ENCODE data around the gene TSC22D1. TPM values are rescaled to one million over a fixed set of nuclear protein-coding genes. Genes with fewer than 3 reads are reported as not detected.
"Not testable (repeated sequence)": the region's sequence is repeated elsewhere in the genome, so short reads cannot be mapped to it uniquely, and the experiment has no call there.

The TSC22D1 gene
- total RNA-seq, 1 experiment from 2014 or later = 37.2 TPM

- ChIA-PET CTCF (no interaction called here), POLR2A (ENCODE audit: low non-redundant PET) (no interaction called here)
- no peaks in the 10 kb centered on the region for H3K36me3 ChIP-seq (ENCODE audit: insufficient read depth, low read length, poor library complexity, severe bottlenecking)
- intact Hi-C loops (cut with micrococcal nuclease; ENCODE audit: unreplicated experiment) = no loop called here
- TF ChIP-seq CTCF (conservative IDR thresholded peaks at IDR 0.05; ENCODE audit: low read depth, low read length) (no peak), EZH2 (IDR thresholded peaks at IDR 0.05; ENCODE audit: borderline replicate concordance, low read depth, low read length, poor library complexity, severe bottlenecking) (no peak)
- no peak for DNase-seq (ENCODE audit: low spot score)
- H3K27me3 ChIP-seq (replicated peaks; ENCODE audit: insufficient read depth, low read depth, low read length, poor library complexity) = no peaks in the 10 kb centered on the region
- H3K9me3 ChIP-seq (ENCODE audit: low read depth, low read length, poor library complexity, severe bottlenecking) = no peaks in the 10 kb centered on the region
- no peak overlapping the region for H3K4me3 ChIP-seq (ENCODE audit: low read depth, low read length, poor library complexity, severe bottlenecking)
- H3K4me1 ChIP-seq (ENCODE audit: insufficient read depth, low read length, poor library complexity, severe bottlenecking) = peaks cover 3% of the 10 kb centered on the region
- H3K27ac ChIP-seq (ENCODE audit: low read depth, low read length, poor library complexity, severe bottlenecking) = no peak overlapping the region
- no TSS peak for BruUV-seq (replicated peaks)
Observed at GRCh38 chr13:44605275-44605674, 29.1 kb upstream of the TSC22D1 start.

GRCh38 chr13:44601586-44601985 is 25.5 kb upstream of the TSC22D1 start:
- Histone ChIP-seq H3K9me3 (ENCODE audit: low read depth, low read length, poor library complexity, severe bottlenecking) (no peaks in the 10 kb centered on the region), H3K27me3 (replicated peaks; ENCODE audit: insufficient read depth, low read depth, low read length, poor library complexity) (no peaks in the 10 kb centered on the region), H3K27ac (ENCODE audit: low read depth, low read length, poor library complexity, severe bottlenecking) (no peak overlapping the region), H3K4me1 (ENCODE audit: insufficient read depth, low read length, poor library complexity, severe bottlenecking) (peaks cover 3% of the 10 kb centered on the region), H3K36me3 (ENCODE audit: insufficient read depth, low read length, poor library complexity, severe bottlenecking) (no peaks in the 10 kb centered on the region), H3K4me3 (ENCODE audit: low read depth, low read length, poor library complexity, severe bottlenecking) (no peak overlapping the region)
- CTCF ChIA-PET = no interaction called here
- no TSS peak for BruUV-seq (replicated peaks)
- TF ChIP-seq EZH2 (IDR thresholded peaks at IDR 0.05; ENCODE audit: borderline replicate concordance, low read depth, low read length, poor library complexity, severe bottlenecking) = no peak
- no peak for TF ChIP-seq CTCF (conservative IDR thresholded peaks at IDR 0.05; ENCODE audit: low read depth, low read length)
- intact Hi-C loops (cut with micrococcal nuclease; ENCODE audit: unreplicated experiment) = no loop called here
- POLR2A ChIA-PET (ENCODE audit: low non-redundant PET) = no interaction called here
- DNase-seq (ENCODE audit: low spot score) = no peak

DNA sequence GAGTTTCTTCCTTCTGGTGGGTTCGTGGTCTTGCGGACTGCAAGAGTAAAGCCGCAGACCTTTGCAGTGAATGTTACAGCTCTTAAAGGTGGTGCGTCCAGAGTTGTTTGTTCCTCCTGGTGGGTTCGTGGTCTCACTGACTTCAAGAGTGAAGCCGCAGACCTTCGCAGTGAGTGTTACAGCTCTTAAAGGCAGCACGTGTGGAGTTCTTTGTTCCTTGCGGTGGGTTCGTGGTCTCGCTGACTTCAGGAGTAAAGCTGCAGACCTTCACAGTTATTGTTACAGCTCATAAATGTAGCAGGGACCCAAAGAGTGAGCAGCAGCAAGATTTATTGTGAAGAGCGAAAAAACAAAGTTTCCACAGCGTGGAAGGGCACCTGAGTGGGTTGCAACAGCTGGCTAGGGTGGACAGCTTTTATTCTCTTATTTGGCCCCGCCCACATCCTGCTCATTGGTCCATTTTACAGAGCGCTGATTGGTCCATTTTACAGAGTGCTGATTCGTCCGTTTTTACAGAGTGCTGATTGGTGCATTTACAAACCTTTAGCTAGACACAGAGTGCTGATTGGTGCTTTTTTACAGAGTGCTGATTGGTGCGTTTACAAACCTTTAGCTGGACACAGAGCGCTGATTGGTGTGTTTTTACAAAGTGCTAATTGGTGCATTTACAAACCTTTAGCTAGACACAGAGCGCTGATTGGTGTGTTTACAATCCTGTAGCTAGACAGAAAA is 17.9 kb upstream of the TSC22D1 start:
- H3K36me3 ChIP-seq (ENCODE audit: insufficient read depth, low read length, poor library complexity, severe bottlenecking); BruUV-seq (replicated peaks); H3K4me3 ChIP-seq (ENCODE audit: low read depth, low read length, poor library complexity, severe bottlenecking); DNase-seq (ENCODE audit: low spot score); H3K27ac ChIP-seq (ENCODE audit: low read depth, low read length, poor library complexity, severe bottlenecking); H3K4me1 ChIP-seq (ENCODE audit: insufficient read depth, low read length, poor library complexity, severe bottlenecking); CTCF ChIA-PET; intact Hi-C loops (cut with micrococcal nuclease; ENCODE audit: unreplicated experiment); H3K9me3 ChIP-seq (ENCODE audit: low read depth, low read length, poor library complexity, severe bottlenecking); H3K27me3 ChIP-seq (replicated peaks; ENCODE audit: insufficient read depth, low read depth, low read length, poor library complexity); POLR2A ChIA-PET (ENCODE audit: low non-redundant PET): not testable (repeated sequence)

DNA sequence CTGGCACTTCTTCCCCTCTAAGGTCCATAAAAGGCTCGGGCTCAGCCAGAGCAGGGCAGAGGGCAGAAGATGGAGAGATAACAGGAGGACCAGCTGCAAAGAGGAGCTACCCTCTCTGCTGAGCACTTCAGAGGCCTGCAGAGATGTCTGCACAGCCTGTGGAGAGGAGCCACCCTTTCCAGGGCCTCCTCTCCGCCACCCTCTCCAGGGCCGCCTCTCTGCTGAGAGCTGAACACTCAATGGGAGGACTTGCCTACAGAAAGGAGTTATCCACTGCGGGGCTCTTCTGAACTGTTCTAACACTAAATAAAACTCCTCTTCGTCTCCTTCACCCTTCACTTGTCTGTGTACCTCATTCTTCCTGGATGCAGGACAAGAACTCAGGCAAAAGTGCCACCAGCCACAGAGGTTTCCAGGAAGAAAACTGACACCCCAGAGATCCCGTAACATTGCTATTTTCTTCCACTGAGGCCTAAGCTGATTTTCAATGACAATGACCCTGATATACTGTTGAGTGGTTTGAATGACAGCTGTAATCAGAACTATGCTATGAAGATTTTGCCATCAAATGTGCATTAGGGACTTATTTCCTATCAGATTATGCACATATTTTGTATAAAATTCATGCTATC is 16.2 kb upstream of the TSC22D1 start:
- DNase-seq (ENCODE audit: low spot score) = no peak
- no peaks in the 10 kb centered on the region for H3K9me3 ChIP-seq (ENCODE audit: low read depth, low read length, poor library complexity, severe bottlenecking)
- no peaks in the 10 kb centered on the region for H3K36me3 ChIP-seq (ENCODE audit: insufficient read depth, low read length, poor library complexity, severe bottlenecking)
- ChIA-PET CTCF (no interaction called here), POLR2A (ENCODE audit: low non-redundant PET) (no interaction called here)
- no peak for TF ChIP-seq EZH2 (IDR thresholded peaks at IDR 0.05; ENCODE audit: borderline replicate concordance, low read depth, low read length, poor library complexity, severe bottlenecking)
- TF ChIP-seq CTCF (conservative IDR thresholded peaks at IDR 0.05; ENCODE audit: low read depth, low read length) = no peak
- H3K27me3 ChIP-seq (replicated peaks; ENCODE audit: insufficient read depth, low read depth, low read length, poor library complexity) = no peaks in the 10 kb centered on the region
- H3K27ac ChIP-seq (ENCODE audit: low read depth, low read length, poor library complexity, severe bottlenecking) = no peak overlapping the region
- BruUV-seq (replicated peaks) = no TSS peak
- intact Hi-C loops (cut with micrococcal nuclease; ENCODE audit: unreplicated experiment) = no loop called here
- no peak overlapping the region for H3K4me3 ChIP-seq (ENCODE audit: low read depth, low read length, poor library complexity, severe bottlenecking)
- H3K4me1 ChIP-seq (ENCODE audit: insufficient read depth, low read length, poor library complexity, severe bottlenecking) = no peaks in the 10 kb centered on the region

All from A673 (cell line).